Muscle of back (tissue), 11 donors: Measurements from ENCODE around the gene PUSL1. TPM values are rescaled to one million over a fixed set of nuclear protein-coding genes. Genes with fewer than 3 reads are reported as not detected.
"Not testable (repeated sequence)": the region's sequence is repeated elsewhere in the genome, so short reads cannot be mapped to it uniquely, and the experiment has no call there.

ENCODE experiments used
- DNase-seq, 3 donors: peaks; one replicate each; pipeline versions ENCODE4 v3.0.0 to v3.0.0-alpha.2; 2013
- polyA plus RNA-seq, 10 donors: library from polyadenylated mRNA; unstranded; fragments of 120-200 nt; gene quantifications; one replicate each; pipeline ENCODE4 v1.2.1, GENCODE V29; 2013; ENCODE audit not compliant: insufficient read length in 10 of 10

Gene PUSL1
- polyA plus RNA-seq, 10 donors = 4.1 to 9.3 (median 6.4) TPM

DNA sequence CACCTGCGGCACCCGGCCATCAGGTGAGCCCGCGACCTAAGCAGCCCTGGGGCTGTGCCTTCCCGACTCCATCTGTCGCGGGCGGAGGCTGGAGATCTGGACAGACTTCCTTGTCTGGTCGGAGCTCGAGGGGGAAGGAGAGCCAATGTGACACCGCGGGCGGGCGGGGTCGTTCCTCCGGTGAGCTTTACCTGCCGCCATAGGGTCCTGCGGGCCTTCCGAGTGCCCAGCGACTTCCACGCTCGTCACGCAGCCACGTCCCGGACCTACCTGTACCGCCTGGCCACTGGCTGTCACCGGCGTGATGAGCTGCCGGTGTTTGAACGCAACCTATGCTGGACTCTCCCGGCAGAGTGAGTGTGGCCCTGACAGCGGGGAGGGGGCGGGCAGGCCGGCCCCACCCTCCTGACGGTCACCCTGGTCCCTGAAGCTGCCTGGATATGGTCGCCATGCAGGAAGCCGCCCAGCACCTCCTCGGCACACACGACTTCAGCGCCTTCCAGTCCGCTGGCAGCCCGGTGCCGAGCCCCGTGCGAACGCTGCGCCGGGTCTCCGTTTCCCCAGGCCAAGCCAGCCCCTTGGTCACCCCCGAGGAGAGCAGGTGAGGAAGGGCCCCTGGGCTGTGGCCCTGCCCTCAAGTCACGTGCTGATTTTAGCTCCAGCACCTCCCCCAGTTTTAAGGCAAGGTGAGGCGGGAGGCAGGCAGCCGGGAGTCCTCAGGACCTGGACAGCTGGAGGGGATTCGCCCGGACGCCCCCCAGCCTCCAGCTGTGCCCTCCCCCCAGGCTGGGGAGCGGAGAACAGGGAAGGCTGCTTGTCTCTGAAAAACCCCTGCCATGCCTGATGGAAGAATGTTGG lies 1.1 kb downstream of the PUSL1 start:
- peak in 1 of 3 donors; percentile 38 for DNase-seq

DNA sequence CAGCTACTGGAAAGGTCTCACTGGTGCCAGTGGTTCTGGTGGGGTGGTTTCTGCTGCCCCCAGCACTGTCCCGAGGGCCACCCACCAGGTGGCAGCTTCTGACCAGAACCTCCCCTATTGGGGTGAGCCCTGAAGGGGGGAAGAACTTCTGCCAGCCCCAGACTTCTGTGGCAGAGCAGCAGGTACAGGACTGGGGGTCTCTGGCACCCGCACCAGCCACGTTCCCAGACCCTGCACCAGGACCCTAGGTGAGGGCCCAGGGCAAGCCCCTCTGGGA lies 1.6 kb downstream of the PUSL1 start:
- DNase-seq = no peak

- DNase-seq = no peak
Observed at GRCh38 chr1:1310476-1311053, 2.2 kb downstream of the PUSL1 start.

GRCh38 chr1:1311107-1312104 lies 3.0 kb downstream of the PUSL1 start:
- no peak for DNase-seq

- no peak for DNase-seq
Observed at GRCh38 chr1:1312450-1313314, 4.3 kb downstream of the PUSL1 start.

DNA sequence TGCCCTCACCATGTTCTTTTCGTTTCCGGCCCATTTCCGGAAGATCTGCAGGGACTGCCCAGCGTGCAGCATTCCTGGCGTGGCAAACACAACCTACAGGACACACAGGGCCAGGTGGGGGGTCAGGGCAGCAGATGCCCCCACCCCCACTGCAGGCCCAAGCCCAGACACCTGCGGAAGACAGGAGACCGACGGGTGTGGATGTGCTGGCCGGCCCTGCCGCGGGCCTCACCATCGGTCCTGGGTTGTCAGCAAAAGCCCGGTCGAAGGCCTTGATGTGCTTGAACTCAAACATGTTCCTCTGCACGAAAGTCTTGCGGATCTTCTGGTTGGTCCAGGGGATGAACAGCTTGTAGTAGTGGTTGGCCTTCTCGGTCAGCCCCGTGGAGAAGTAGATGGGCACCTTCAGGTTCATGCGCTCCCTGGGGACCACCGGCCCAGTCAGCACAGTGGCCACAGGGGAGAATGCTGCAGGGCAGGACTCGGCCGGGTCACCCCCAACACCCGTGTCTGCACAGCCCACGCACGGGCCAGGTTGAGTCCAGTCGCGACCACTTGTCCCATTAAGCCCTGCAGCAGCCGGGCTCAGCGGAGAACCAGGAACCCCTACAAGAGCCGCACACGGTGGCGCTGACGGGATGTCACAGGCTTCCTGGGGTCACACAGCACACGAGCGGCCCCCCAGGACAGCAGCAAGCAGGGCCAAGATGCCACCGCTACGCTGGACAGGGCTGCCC lies 5.3 kb downstream of the PUSL1 start:
- DNase-seq = no peak

GRCh38 chr1:1314237-1314586 lies 5.8 kb downstream of the PUSL1 start:
- DNase-seq = no peak

DNA sequence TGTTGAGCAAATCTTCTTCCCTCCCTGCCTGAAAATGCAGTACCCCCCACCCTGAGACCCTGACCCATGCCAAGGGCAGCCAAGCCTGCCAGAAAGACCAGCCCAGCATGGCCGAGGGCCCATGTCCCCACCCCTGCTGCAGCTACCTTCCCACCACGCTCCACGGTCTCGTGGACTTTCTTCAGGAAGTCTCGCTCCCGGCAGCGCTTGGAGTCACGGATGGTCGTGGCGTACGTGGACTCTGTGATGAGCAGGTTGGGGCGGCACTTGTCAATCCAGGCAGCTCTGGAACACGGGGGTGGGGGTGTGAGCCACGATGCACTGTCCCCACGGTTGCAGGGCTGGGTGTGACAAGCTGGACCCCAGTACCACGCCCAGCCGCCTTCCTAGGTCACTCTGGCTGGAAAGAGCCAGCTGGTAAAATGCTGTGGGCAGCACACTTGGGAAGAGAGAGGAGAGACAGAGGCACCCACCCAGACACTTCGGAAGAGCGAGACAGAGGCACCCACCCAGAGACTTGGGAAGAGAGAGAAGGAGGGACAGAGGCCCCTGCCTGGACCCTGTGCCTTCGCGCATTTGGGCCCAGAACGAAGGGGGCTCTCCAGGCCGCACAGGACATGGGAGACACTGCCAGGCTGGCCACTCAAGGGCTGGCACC lies 6.4 kb downstream of the PUSL1 start:
- DNase-seq = no peak

- DNase-seq = no peak
Observed at GRCh38 chr1:1315435-1315954, 7.1 kb downstream of the PUSL1 start.

- DNase-seq = not testable (repeated sequence)
Observed at GRCh38 chr1:1316199-1316598, 7.8 kb downstream of the PUSL1 start.

GRCh38 chr1:1317420-1317819 lies 9.0 kb downstream of the PUSL1 start:
- DNase-seq = no peak

DNA sequence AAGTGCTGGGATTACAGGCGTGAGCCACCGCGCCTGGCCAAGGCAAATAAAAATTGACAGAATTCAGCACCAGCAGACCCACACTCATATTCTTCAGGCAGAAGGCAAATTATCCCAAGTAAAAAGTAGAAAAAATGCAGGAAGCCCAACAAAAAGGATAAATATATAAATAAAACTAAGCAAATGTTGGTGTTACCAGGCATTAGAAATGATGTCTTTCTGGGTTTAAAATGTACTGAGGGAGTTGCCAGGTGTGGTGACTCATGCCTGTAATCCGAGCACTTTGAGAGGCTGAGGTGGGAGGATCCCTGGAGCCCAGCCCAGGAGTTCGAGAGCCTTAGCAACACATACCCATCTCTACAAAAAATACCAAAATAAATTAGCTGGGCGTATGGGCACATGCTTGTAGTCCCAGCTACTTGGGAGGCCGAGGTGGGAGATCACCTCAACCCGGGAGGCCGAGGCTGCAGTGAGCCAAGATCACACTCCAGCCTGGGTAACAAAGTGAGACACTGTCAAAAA lies 9.8 kb downstream of the PUSL1 start:
- peak; percentile 65 to 75 (median 70) for DNase-seq

GRCh38 chr1:1318777-1319645 lies 10.6 kb downstream of the PUSL1 start:
- no peak for DNase-seq

DNA sequence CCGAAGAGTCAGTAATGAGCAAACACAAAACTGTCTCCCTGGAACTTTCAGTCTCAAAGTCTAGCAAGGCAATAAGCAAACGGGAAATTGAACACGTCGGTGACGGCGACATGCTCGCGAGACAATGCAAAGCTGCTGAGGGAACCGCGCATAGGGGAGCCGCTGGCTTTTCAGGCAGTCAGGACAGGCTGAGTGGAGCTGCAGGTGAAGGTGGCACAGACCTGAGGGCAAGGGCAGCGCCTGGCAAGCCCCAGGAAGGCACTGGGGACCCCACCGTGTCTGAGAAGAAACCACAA lies 11.2 kb downstream of the PUSL1 start:
- DNase-seq = no peak

DNA sequence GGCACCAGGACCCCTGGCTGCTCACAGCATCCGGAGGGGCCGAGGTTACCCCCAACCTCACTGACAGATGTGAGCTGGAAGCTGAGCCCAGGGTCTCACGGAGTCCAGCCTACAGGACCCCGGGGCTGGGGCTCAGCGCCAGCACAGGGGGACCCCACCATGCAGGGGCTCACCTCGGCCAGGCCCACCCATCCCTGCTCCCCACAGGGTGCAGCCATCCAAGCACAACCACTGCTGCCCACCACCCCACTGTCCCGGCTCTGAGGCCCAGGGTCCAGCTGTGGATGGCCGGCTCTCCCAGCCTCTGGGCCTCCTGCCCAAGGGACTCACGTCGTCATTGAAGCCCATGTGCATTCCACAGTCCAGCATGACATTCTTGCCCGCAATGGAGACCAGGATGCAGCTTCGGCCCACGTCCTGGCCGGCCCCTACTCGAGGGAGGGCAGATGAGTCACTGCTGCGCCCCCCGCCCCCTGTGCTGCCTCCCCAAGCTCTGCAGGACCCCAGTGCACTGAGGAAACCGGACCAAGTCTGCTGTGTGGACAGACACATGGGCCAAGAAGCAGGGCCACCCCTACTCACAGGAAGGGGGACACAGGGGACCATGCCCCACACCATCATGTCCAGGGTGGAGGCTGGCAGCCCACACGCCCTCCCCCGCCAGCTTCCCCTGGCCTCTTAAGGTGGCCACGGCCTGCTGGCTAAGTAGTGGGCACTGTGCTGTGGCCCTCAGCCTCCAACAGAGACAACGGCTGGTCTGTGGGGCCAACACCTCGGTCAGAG lies 12.5 kb downstream of the PUSL1 start:
- DNase-seq = no peak

DNA sequence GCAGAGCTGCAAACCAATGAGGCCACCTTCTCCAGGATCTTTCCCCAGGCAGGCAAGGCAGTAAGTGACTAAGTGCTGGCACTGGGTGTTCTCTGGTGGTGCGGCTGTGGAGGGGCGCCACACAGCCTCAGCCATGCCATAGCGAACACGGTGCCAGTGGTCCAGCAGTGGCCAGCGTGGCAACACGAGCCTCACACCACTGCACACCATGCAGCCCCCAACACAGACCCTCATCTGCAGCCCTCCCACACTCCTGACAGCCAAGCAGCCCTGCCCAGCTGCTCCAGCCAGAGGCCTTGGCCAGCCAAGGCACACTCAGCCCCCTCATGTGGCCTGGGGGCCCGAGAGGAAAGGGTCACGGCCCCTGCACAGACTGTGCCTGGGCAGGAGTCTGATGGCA lies 13.1 kb downstream of the PUSL1 start:
- no peak for DNase-seq

DNA sequence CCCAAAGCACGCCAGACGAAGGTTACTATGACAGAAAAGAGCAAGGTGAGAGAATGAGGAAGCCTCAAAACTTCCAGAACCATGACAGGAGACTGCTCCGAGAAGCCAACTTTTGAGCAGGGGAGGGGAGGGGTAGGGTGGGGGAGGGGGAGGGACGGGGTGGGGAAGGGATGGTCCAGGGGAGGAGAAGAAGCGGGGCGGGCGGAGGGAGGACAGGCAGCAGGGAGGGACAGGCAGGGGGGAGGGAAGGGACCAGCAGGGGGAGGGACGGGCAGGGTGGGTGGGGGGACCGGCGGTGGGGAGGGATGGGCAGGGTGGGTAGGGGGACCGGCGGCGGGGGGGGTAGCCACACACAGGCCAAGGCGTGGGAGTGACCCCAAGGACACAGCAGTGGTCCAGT lies 14.0 kb downstream of the PUSL1 start:
- DNase-seq = no peak

- DNase-seq = no peak
Observed at GRCh38 chr1:1322952-1323351, 14.6 kb downstream of the PUSL1 start.
